Measurements from ENCODE around the gene GABRB3. TPM values are rescaled to one million over a fixed set of nuclear protein-coding genes. Genes with fewer than 3 reads are reported as not detected.

Gene GABRB3
- 2.2 TPM for total RNA-seq
- long read RNA-seq = 0 reads

GRCh38 chr15:26772154-26773066 lies at the start of gene GABRB3:
Gene GABRB3, minus strand, starts transcription at chr15:26773066.
- intact Hi-C loops (cut with DNase I) = no loop called here
- ATAC-seq (peak; percentile 4), DNase-seq (ENCODE audit: missing footprints) (no peak)

GRCh38 chr15:26807517-26808427 lies 34.9 kb upstream of the GABRB3 start:
- ATAC-seq = peak; percentile 44
- intact Hi-C loops (cut with DNase I) = no loop called here
- no peak for DNase-seq (ENCODE audit: missing footprints)

DNA sequence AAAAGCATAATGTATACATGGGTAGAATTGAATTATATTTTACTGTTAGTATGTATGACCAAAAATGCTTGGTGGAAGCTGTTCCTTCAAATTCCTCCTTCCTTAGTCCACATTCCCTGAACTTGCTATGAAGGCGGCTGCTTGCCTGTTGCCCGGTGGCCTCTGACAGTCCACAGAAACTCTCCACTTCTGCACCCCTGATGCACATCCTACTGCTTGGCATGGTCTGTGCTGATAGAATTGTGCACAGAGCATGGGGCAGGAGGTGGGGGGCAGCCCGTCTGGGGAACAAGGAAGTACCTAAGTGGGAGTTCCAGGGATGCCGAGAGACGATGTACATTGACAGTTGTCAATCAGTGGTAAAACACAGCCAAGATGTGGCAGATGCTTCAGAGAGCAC lies 33.7 kb upstream of the GABRB3 start:
- ATAC-seq = no peak
- intact Hi-C loops (cut with DNase I) = no loop called here
- DNase-seq (ENCODE audit: missing footprints) = no peak

GRCh38 chr15:26806151-26806550 lies 33.3 kb upstream of the GABRB3 start:
- intact Hi-C loops (cut with DNase I) = no loop called here
- no peak for DNase-seq (ENCODE audit: missing footprints)
- ATAC-seq = peak; percentile 90

DNA sequence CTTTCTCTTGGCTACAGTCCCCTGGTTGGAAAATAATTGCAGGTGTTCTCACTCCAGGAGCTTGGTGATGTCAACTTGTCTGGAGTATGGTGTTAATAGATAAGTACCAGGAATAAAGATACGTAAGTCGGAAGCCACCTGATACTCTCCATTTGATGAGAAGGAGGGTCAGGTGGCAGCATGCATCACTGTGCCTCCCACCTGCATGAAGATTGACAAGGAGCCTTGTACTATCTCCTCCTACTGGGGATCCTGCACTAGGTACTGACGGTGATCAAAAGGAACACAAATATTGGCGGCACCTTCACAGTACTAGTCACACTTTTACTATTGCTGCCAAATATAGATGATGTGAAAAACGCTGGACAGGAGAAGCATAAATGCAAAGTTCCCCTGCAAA lies 32.6 kb upstream of the GABRB3 start:
- intact Hi-C loops (cut with DNase I) = no loop called here
- ATAC-seq (no peak), DNase-seq (ENCODE audit: missing footprints) (no peak)

- no peak for ATAC-seq
- DNase-seq (ENCODE audit: missing footprints) = no peak
- intact Hi-C loops (cut with DNase I) = no loop called here
Measured at GRCh38 chr15:26804063-26804804, 31.4 kb upstream of the GABRB3 start.

DNA sequence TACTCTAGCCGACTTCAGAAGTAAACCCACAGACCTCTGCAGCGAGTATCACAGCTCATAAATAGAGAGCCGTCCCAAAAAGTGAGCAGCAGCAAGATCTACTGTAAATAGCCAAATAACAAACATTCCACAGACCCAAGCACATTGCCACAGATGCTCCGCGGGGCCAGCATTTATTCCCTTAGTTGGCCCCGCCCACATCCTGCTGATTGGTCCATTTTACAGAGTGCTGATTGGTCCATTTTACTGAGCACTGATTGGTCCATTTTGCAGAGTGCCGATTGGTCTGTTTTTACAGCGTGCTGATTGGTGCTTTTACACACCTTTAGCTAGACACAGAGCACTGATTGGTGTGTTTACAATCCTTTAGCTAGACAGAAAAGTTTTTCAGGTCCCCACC lies 17.3 kb upstream of the GABRB3 start:
- ATAC-seq = no peak
- DNase-seq (ENCODE audit: missing footprints) = no peak
- intact Hi-C loops (cut with DNase I) = no loop called here

DNA sequence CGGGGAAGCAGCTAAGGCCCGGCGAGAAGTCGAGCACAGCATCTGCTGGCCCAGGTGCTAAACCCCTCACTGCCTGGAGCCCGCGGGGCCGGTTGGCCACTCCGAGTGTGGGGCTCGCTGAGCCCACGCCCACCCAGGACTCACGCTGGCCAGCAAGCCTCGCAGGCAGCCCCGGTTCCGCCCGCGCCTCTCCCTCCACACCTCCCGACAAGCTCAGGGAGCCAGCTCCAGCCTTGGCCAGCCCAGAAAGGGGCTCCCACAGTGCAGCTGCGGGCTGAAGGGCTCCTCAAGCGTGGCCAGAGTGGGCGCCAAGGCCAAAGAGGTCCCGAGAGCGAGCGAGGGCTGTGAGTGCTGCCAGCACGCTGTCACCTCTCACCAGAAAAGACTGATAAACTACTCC lies 8.9 kb upstream of the GABRB3 start:
- no peak for DNase-seq (ENCODE audit: missing footprints)

DNA sequence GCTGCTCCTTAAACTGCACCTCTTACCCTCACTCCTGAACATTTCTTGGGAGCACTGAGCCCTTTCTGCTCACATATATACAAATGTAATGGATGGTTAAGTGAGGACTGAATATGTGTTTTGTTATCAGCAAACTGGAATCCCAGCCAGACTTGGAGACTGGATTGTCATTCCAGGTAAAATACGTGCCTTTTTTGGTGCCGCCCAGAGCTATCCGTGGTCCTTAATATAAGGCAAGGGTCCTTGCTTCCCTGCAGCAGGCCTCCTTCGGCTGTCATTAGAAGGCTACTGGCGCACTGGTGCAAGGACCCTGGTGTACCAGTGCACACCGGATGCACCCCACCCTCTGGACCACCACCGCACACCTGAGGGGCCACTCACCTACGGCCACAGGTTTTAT lies 1.1 kb upstream of the GABRB3 start:
- intact Hi-C loops (cut with DNase I) = no loop called here
- DNase-seq (ENCODE audit: missing footprints) (no peak), ATAC-seq (no peak)

More for the DNA sequence above, 8.9 kb upstream of the GABRB3 start:
- no peak for ATAC-seq
- intact Hi-C loops (cut with DNase I) = no loop called here

DNA sequence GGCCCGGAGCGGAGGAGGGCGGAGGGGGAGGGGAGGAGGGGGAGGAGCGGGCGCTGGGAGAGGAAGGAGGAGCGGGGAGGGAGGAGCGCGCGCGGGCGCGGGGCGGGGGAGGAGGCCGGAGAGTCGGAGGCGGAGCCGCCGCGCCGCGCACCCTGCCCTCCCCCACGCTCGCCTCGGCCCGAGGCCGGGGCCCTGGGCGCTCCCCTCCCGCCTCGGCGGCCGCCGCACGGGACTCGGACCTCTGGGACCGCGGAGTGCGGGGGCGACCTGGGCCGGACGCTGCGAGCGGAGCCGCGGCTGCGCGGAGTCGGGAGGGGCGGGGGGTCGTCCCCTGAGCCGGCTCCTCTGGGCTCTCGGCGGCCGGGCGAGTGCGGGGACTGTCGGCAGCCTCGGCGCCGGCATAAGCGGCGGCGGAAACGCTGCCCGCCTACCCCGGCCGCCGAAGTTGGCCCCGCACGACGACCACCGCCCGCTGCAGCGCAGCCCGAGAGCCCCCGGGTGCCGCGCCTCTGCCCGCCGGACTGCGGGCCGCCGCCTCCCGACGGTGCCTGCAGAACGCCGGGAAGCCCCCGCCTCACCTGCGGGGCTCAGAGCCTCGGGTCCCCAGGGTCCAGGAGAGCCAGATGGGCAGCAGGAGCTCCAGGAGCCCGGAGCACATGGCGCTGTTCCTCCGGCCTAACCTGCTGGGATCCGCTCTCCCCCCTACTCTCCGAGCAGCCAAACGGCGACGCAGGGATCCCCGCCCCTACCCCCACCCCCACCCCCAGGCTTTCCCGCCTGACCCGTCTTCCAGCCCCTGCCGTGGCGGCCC lies 406 bp upstream of the GABRB3 start:
- DNase-seq (ENCODE audit: missing footprints) = peak; percentile 74
- intact Hi-C loops (cut with DNase I) = no loop called here
- peak; percentile 87 for ATAC-seq

- ATAC-seq (peak; percentile 72), DNase-seq (ENCODE audit: missing footprints) (peak; percentile 59)
- intact Hi-C loops (cut with DNase I) = no loop called here
Measured at GRCh38 chr15:26771578-26772153, 1.2 kb downstream of the GABRB3 start.

- no peak for ATAC-seq
- no peak for DNase-seq (ENCODE audit: missing footprints)
- intact Hi-C loops (cut with DNase I) = no loop called here
Measured at GRCh38 chr15:26771168-26771567, 1.7 kb downstream of the GABRB3 start.

DNA sequence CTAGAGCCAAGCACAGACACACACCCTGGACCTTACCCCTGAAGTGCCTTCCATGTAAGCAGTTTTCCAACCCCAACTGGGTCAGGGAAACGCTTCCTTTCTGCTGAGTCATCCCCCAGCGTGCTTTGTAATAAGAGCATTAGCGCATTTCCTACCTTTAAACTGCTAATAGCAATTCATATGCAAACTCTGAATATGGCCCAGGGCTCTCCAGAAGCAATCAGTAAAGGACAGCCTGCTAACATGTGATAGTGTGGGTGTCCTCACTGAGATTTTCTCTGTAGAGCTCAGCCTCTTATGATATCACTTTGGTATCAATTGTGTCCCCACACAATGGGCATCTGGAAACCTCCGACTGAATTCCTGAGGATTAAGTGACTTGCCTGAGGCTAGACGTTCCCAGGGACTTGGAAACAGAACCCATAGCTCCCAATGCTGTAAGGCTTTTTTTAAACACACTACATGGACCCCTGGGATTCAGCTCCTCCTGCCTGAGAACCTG lies 5.6 kb downstream of the GABRB3 start:
- ATAC-seq = no peak
- intact Hi-C loops (cut with DNase I) = no loop called here
- DNase-seq (ENCODE audit: missing footprints) = no peak

- intact Hi-C loops (cut with DNase I) = no loop called here
- no peak for ATAC-seq
Measured at GRCh38 chr15:26766262-26766661, 6.6 kb downstream of the GABRB3 start.

GRCh38 chr15:26759986-26760385 lies 12.9 kb downstream of the GABRB3 start:
- ATAC-seq = no peak
- DNase-seq (ENCODE audit: missing footprints) = no peak
- intact Hi-C loops (cut with DNase I) = no loop called here

More at GRCh38 chr15:26766262-26766661, 6.6 kb downstream of the GABRB3 start:
- DNase-seq (ENCODE audit: missing footprints) = no peak

DNA sequence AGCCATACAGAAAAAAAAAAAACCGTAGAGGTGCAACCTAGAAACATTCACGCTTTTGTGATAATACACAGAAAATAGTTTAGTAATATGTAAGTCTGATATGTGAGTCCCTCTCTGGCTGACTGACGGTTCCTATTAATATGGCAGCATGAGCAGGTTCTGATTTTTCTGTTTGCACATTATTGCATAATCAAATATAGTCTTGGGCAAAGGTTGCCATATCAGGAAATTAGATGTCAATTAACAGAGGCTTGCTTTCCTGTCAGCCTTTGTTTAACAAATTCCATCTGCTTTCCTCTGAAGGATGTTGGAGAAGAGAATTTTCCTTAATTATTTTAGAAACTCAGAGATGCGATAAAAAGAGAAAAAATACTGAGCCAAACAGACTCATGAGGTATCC lies 14.8 kb downstream of the GABRB3 start:
- DNase-seq (ENCODE audit: missing footprints) = no peak
- ATAC-seq = no peak
- intact Hi-C loops (cut with DNase I) = no loop called here

GRCh38 chr15:26757141-26757540 lies 15.7 kb downstream of the GABRB3 start:
- DNase-seq (ENCODE audit: missing footprints) (no peak), ATAC-seq (no peak)
- intact Hi-C loops (cut with DNase I) = no loop called here

DNA sequence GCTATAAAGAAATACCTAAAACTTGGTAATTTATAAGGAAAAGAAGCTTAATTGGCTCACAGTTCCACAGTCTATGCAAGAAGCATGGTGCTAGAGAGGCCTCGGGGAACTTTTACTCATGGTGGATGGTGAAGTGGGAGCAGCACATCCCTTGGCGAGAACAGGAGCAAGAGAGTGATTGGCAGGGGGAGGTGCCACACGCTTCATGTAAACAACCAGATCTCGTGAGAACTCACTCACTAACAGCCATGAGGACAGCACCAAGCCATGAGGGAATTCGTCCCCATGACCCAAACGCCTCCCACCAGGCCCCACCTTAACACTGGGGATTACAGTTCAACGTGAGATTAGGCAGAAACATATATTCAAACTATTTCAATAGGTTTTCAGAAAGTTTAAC lies 28.0 kb downstream of the GABRB3 start:
- intact Hi-C loops (cut with DNase I) = no loop called here
- ATAC-seq (no peak), DNase-seq (ENCODE audit: missing footprints) (no peak)

All from Right ventricle myocardium inferior (tissue), 1 donor.